Renal cortical epithelial cell (primary cell): ENCODE results near the gene CD177. TPM values are rescaled to one million over a fixed set of nuclear protein-coding genes. Genes with fewer than 3 reads are reported as not detected.
"Not testable (repeated sequence)": the region's sequence is repeated elsewhere in the genome, so short reads cannot be mapped to it uniquely, and the experiment has no call there.

Experiments
- DNase-seq: peaks from one replicate; pipeline ENCODE4 v3.0.0-alpha.2; 2011; ENCODE audit warnings: low read depth
- total RNA-seq: library from RNA; depleted of rRNA; stranded (reverse); fragments of >200 nt; gene quantifications from 2 replicates; pipeline ENCODE4 v1.2.3, GENCODE V29; 2014

CD177 gene, protein sequence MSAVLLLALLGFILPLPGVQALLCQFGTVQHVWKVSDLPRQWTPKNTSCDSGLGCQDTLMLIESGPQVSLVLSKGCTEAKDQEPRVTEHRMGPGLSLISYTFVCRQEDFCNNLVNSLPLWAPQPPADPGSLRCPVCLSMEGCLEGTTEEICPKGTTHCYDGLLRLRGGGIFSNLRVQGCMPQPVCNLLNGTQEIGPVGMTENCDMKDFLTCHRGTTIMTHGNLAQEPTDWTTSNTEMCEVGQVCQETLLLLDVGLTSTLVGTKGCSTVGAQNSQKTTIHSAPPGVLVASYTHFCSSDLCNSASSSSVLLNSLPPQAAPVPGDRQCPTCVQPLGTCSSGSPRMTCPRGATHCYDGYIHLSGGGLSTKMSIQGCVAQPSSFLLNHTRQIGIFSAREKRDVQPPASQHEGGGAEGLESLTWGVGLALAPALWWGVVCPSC
- total RNA-seq = 1.7 and 2.5 TPM in 2 replicates

DNA sequence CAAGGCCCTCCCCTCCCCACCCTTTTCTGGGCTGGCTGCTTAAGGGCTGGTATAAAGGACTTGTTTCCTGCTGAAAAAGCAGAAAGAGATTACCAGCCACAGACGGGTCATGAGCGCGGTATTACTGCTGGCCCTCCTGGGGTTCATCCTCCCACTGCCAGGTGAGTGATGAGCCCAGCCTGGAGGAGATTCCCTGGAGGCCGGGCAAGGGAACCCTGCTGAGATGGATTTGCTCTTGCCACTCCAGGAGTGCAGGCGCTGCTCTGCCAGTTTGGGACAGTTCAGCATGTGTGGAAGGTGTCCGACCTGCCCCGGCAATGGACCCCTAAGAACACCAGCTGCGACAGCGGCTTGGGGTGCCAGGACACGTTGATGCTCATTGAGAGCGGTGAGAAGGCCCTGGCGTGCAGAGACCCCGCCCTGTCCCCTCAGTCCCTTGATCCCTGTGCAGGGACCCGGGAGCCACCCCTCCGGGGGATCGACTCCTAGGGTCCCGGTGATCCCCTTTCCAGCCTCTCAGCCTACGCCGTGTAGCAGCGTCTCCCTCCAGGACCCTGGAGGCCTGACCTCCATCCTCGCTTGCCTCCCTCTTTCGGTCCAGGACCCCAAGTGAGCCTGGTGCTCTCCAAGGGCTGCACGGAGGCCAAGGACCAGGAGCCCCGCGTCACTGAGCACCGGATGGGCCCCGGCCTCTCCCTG, at the start of gene CD177:
Gene CD177, plus strand, starts transcription at position 81 of the 699 bp plus-strand sequence. Its CDS starts 29 bp downstream, at position 110.
- no peak for DNase-seq

DNA sequence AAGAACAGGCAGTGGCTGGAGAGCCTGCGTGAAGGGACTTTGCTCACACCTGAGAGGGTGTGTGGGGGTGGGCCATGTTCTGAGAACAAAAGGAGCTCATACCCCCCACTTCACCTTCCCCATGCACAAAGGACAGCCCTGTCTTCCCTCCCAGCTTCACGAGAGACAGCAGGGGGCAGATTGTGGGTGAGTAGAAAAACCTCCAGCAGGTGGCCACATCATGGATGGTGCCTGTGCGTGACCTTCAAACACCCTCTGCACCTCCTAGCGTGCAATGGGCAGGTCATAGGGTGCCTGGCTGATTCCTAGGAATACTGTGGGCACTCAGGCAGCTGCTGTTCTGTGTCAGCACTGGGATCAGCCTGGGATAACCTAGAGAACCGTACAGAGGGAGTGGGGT, 47.8 kb upstream of the CD177 start:
- no peak for DNase-seq

DNA sequence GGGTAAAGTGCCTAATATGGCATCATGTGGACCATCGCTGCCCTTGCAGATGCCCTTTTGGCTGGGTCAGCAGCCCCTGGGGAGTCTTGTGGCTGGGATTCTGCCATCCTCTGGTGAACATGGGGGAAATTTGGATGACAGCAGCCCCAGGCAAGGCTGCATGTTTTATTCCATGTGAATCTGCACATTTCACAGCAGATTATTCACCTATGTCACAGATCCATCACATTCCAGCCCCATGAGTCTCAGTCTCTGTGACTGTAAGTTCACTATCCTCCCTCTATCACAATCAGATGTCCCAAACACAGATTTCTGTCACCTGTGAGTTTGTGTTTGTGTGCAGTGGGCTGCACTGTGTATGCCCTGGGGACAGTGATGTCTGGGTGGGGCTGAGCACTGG, 47.4 kb upstream of the CD177 start:
- DNase-seq = peak; percentile 2

DNA sequence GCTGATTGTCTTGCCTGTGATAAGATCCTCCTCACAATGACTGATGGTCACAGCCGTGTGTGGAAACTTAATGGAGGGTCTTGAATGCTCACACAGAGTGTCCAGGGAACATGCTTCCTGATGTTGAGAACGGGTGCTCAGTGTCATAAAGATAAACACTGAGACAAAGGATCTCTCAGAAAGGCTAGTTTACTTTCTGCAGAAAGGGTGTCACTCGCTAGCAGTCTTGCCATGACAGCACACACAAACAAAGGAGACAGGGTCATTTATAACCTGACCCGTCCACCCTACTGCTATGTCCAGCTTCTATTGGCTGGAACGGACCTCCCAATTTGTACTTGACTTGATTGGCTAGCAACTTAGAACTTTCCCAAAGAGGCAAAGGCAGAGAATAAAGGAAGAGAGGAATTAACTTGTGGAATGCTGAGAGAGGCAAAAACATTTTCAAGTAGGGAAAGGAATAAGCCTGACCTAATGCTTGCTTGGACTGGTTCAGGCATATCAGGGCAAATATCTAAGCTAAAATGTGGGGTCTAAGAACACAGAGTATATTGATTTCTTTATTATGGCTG, 45.2 kb upstream of the CD177 start:
- DNase-seq = no peak

DNA sequence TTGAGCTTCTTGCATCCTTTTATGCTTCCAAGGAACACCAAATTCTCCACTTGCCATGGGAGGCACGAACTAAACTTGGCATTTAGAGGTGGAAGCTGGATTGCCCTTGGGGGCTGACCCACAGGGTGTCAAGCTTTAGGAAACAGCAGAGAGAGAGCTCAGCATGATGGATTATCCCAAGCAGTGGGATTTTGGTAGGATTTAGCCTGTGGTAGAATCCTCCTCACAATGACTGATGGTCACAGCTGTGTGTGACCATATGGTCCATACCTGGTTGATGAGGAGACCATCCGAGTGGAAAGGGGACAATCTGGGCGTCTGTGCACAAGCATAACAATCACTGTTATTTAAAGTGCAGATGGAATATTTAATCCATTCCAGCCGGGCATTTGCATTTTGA, 44.0 kb upstream of the CD177 start:
- no peak for DNase-seq

DNA sequence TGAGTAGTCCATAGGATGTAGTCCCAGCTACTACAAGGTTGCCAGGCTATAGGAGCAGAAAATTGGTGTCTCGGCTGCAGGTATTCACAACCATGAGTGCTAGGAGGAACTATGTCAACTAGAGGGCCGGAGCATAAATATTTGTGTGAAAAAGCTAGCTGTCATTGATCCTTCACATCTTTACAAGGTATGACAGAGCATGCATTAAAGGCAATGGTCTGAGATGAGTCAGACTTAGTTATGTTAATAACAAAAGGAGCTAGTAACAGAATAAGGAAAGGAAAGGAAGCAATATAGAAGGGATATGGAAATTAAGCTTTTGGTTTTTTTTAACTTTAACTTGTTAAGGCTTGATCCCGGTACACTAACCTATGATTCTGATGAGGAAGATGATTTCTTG, 43.3 kb upstream of the CD177 start:
- DNase-seq = no peak

DNA sequence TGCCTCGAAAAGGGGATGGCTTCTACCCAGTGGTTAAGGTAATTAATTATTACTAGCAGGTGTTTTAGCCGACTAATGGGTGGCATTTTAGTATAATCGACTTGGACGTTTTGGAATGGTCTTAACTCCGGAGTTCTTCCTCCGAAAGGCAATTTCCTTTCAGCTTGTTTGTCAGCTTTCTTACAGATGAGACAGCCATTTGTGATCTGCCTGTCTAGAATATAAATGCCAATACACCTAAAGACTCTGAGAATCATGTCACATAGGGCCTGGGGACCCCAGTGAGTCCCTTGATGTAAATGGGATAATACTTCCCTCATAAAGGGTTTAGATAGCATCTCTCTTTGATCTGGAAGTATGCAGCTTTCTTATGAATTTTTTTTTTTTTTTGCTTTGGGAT, 42.2 kb upstream of the CD177 start:
- DNase-seq = no peak

DNA sequence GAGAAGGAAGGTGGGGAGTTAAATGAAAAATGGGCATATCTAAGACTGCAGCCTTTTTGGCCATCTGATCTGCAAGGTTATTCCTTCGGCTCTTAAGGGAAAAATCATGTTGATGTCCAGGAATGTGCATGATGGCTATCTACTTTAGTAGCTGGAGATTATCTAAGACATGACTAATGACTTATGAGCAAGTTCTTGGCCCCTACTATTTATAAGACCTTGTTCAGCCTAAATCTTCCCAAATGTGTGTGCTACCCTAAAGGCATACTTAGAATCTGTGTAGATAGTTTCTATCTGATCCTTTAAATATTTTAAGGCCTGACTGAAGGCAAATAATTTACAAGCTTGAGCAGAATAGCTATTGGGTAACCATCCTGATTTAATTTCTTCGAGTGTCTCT, 41.8 kb upstream of the CD177 start:
- no peak for DNase-seq

DNA sequence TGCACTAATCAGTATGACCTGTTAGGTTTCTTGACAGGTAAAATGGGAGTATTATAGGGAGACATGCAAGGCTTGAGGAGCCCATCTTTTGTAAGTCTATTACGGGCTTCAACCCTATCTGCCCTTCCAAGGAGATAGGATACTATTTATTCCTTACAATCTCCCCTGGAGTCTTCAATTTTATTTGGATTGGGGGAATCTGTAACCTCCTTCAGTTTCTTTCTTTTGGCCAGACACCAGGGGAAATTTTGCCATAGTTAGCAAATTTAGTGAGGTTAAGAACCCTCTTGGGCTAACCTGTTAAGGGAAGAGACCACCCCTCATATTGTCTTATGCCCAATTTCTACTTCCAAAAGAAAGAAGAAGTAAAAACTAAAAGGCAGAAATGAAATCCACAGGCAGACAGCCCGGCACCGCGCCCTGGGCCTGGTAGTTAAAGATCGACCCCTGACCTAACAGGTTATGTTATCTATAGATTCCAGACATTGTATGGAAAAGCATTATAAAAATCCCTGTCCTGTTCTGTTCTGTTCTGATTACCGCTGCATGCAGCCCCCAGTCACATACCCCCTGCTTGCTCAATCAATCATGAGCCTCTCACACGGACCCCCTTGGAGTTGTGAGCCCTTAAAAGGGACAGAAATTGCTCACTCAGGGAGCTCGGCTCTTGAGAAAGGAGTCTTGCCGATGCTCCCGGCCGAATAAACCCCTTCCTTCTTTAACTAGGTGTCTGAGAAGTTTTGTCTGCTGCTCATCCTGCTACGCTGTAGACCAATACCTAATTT, 39.6 kb upstream of the CD177 start:
- DNase-seq = no peak

DNA sequence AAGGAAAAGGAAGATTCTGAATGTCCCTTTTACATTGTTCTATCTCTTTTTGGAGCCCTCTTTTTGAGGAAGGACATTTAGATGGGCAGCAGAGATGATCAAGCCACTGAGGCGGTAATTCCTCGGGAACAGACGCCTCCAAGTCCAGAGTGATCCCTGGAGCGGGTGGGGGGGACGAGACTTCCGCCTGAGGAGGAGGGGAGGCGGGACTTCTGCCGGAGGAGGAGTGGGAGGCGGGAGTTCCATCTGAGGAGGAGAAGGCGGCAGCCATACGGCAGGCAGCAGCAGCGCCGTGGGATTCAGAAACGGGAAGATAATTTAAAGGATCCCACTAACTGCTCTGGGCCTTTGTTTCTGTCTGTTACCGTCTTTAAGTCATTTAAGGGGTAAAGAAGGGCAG, 37.6 kb upstream of the CD177 start:
- no peak for DNase-seq

DNA sequence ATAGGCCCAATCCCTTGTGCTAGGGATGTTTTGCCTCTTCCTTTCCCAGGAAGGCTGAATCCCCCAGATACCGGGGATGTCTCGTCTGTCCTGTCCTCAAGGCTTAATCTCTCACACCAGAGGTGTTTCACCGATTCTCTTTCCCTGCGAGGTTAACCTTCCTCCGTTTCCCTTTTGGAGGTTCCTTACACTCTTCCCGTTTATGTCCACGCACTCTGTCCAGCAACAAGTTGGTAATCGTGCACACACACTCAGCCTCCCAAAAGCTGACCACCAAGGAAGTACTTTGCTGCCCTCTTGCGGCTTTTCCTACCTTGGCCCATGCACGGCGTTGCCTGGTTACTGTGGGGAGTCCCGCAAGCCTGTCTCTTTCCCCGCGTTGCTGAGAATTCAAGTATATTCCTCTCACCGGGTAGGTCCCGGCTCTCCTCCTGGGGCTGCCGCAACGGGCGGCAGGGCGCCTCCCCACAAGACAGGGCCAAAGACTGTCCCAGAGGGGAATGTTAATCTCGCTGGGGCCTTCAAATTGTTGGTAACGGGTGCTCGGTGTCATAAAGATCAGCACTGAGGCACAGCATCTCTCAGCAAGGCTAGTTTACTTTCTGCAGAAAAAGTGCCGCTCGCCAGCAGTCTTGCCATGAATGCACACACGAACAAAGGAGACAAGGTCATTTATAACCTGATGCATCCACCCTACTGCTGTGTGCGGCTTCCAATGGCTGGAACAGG, 36.7 kb upstream of the CD177 start:
- peak; percentile 9 for DNase-seq

DNA sequence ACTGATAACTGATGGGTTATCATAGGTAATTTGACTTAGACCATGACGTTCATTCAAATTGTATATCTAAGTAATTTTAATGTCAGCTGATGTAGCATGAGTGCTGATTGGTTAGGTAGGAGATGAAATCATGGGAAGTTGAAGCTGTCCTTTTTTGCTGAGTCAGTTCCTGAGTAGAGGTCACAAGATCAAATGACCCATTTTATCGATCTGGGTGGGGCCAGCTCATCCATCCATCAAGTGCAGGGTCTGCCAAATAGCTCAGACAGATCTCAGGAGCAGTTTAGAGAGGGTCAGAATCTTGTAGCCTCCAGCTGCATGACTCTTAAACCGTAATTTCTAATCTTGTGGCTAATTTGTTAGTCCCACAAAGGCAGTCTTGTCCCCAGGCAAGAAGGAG, 35.3 kb upstream of the CD177 start:
- DNase-seq = no peak

DNA sequence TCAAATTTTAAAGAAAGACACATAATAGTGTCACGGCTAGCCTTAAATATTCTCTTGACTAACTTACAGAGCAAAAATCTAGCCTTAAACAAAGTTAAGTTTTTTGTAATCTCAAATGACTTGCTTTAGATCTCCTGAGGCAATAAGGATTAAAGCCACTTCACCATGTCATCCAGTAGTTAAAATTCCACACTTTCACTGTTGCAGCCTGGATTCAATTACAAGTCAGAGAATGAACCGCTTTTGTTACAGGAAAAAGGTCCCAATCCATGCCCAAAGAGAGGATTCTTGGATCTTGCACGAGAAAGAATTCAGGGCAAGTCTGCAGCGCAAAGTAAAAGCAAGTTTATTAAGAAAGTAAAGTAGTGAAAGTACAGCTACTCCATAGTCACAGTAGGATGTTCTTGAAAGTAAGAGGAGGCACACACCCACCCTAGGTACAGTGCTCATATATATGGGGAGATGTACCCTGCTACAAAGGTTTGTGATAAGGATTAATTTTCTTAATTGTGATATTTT, 34.6 kb upstream of the CD177 start:
- no peak for DNase-seq

DNA sequence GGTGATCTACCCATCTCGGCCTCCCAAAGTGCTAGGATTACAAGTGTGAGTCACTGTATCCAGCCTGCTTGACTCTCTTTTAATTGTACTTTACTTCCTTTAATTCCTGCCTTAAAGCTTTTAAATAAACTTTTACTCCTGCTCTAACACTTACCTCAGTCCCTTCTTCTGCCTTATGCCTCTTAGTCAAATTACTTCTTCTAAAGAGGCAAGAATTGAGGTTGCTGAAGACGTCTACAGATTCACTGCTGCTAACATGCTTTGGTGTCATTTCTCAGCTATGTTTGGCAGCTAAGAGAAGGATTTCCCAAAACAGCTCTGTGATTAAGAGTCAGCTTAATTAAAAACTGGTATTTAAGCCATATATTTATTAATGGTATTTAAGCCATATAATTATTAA, 32.9 kb upstream of the CD177 start:
- DNase-seq = no peak

DNA sequence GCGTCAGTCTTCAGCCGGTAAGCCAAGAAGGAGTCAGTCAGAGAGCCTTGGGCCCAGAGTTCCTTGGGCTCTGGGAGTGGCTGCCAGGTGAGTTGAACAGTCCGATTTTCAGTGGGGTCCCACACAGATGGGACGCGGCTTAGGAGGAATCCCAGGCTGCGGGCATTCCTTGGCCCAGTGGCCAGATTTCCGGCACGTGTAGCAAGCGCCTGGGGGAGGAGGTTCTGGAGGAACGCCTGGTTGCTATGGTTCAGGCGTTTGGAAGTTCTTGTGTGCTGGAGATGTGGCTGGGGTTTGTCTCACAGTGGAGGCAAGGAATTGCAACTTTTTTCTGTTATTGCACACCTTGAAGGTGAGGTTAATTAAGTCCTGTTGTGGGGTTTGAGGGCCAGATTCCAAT, 26.7 kb upstream of the CD177 start:
- DNase-seq = not testable (repeated sequence)

DNA sequence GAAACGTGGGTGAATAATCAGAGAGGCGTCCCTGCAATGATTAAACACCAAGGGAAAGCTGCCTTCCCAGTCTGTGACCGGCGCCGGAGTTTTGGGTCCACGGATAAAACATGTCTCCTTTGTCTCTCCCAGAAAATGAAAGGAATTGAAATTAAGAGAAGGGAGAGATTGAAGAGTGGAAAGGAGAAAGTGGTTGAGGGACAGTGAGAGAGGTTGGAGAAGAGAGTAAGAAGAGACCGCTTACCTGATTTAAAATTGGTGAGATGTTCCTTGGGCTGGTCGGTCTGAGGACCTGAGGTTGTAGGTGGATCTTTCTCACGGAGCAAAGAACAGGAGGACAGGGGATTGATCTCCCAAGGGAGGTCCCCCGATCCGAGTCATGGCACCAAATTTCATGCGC, 24.9 kb upstream of the CD177 start:
- not testable (repeated sequence) for DNase-seq

DNA sequence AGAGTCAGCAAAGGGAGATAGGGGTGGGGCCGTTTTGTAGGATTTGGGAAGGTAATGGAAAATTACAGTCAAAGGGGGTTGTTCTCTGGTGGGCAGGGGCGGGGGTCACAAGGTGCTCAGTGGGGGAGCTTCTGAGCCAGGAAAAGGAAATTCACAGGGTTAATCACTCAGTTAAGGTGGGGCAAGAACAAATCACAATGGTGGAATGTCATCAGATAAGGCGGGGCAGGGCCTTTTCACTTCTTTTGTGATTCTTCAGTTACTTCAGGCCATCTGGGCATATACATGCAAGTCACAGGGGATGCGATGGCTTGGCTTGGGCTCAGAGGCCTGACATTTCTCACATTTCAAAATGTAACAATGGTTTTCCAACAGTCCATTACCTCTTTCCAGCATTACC, 24.4 kb upstream of the CD177 start:
- DNase-seq = not testable (repeated sequence)

DNA sequence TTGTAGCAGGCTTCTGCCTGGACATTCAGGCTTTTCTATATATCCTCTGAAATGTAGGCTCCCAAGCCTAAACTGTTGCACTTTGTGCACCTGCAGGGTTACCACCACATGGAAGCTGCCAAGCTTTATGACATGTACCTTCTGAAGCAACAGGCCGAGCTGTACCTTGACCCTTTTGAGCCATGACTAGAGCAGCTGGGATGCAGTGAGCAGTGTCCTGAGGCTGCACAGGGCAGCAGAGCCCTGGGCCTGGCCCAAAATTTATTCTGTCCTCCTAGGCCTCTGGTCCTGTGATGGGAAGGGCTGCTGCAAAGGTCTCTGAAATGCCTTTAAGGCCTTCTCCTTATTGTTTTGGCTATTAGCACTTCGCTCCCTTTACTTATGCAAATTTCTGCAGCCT, 23.5 kb upstream of the CD177 start:
- DNase-seq = no peak

DNA sequence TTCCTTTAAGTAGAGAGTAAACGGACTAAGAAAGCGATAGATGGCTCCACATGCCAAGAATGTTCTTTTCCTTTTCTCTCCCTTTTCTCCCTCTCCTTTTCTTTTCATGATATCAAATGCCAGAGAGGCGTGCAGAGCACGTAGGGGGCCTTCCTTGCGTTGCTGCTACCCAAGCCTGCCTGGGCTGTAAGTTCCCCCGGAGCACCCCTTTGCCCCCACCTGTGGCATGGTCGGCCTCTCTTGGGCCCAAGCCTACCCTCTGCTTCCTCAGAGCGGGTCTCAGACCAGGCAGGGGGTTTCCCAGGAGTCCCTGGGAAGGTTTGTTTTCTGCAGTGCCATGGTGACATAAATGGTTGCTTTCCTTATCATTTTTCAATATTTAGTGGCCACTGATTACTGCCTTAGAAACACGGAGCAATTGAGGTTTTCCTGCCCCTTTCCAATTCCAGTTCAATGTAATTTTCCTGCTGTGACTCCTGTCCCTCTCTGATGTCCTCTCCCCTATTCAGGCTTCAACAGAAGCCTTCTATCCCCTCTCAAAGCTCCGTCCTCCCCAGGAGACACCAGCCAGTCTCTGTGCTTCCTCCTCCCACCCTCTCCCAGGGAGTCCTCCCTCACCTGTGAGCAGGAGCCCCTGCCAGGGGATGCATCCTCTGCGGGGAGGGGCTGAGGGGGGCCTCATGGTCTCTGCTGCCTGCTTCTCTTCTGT, 22.6 kb upstream of the CD177 start:
- DNase-seq = no peak

DNA sequence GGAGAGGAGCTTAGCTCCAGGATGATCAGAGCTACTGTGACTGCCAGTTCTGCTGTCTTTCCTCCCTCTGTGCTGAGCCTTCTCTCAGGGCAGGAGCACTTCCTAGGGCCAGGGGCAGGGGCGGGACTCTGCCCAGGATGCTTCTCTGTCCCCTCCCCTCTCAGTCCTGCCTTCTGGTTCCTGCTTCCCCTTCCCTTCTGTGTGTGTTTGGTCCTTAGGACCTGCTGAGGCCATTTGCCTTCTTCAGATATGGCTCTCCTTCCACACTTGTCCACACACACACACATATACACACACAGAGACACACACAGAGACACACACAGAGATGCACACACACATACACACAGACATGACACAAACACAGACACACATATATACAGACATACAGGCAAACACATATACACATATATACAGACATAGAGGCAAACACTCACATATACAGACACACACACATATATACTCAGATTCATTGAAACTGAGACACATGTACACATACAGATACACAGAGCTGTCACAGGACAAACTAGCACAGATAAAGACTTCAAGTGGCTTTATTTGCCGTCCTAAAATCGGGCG, 22.0 kb upstream of the CD177 start:
- no peak for DNase-seq
